ENCODE measurements around the gene TIMP1. TPM values are rescaled to one million over a fixed set of nuclear protein-coding genes. Genes with fewer than 3 reads are reported as not detected.
A peak's percentile ranks its signal among the peaks of the same experiment; 100 is the strongest.

Gene TIMP1
- total RNA-seq, 1 donor from 2014 or later = 57.1 TPM

GRCh38 chrX:47633689-47634590, 51.7 kb downstream of the TIMP1 start:
- no peak for DNase-seq (ENCODE audit: low read depth)
- no peak for TF ChIP-seq CTCF (IDR thresholded peaks at IDR 0.05; ENCODE audit: insufficient read depth, low read length, severe bottlenecking)
- peak; percentile 7 for FAIRE-seq
- Histone ChIP-seq H3K4me3 (ENCODE audit: low read depth, low read length) (no peak overlapping the region), H3K36me3 (ENCODE audit: control insufficient read depth, insufficient read depth, low read length) (peaks cover 3% of the 10 kb centered on the region), H3K27me3 (ENCODE audit: control insufficient read depth, insufficient read depth, low read length) (no peaks in the 10 kb centered on the region)

GRCh38 chrX:47634871-47635575, 52.8 kb downstream of the TIMP1 start:
- no peak for TF ChIP-seq CTCF (IDR thresholded peaks at IDR 0.05; ENCODE audit: insufficient read depth, low read length, severe bottlenecking)
- Histone ChIP-seq H3K36me3 (ENCODE audit: control insufficient read depth, insufficient read depth, low read length) (peaks cover 4% of the 10 kb centered on the region), H3K4me3 (ENCODE audit: low read depth, low read length) (no peak overlapping the region), H3K27me3 (ENCODE audit: control insufficient read depth, insufficient read depth, low read length) (no peaks in the 10 kb centered on the region)
- FAIRE-seq (peak; percentile 52), DNase-seq (ENCODE audit: low read depth) (no peak)

Other genes with a start within 250 kb of the TIMP1 start
- gene ZNF157, start 211.9 kb upstream of the TIMP1 start, total RNA-seq = not detected in 2 replicates
- 2.3 and 2.4 TPM in 2 replicates for gene ZNF41, start 99.2 kb upstream of the TIMP1 start, total RNA-seq
- 9.2 and 10.6 TPM in 2 replicates for gene ARAF, start 21.2 kb upstream of the TIMP1 start, total RNA-seq
- gene SYN1, start 37.4 kb downstream of the TIMP1 start, total RNA-seq = 0.26 TPM in 1 of 2 replicates, not detected in the other
- gene CFP, start 47.5 kb downstream of the TIMP1 start, total RNA-seq = under 0.01 and 0.26 TPM in 2 replicates
- 8.4 and 9.5 TPM in 2 replicates for gene ELK1, start 68.1 kb downstream of the TIMP1 start, total RNA-seq
- 109 and 144 TPM in 2 replicates for gene UXT, start 76.7 kb downstream of the TIMP1 start, total RNA-seq

All from bronchial epithelial cell (primary cell).